Choroid plexus epithelial cell (primary cell): ENCODE measurements around the gene SIGLEC8.
A peak's percentile ranks its signal among the peaks of the same experiment; 100 is the strongest.

Source experiments
- DNase-seq: peaks from one replicate; pipeline ENCODE4 v3.0.0-alpha.2; 2010; ENCODE audit warnings: low read depth
- H3K4me3 ChIP-seq: 2 replicates; pipeline ENCODE4 v1.5.1; 2011; ENCODE audit warnings: low read depth, mild to moderate bottlenecking, control low read depth, low read length, moderate library complexity
- CTCF ChIP-seq: conservative IDR thresholded peaks from 2 replicates; pipeline ENCODE4 v1.5.1; 2011; ENCODE audit warnings: low read depth, mild to moderate bottlenecking, control low read depth, inconsistent platforms, low read length, moderate library complexity

Gene SIGLEC8

GRCh38 chr19:51472607-51473006, 14.4 kb upstream of the SIGLEC8 start:
- TF ChIP-seq CTCF = no peak
- no peak for DNase-seq
- H3K4me3 ChIP-seq = no peak overlapping the region

GRCh38 chr19:51471527-51471926, 13.3 kb upstream of the SIGLEC8 start:
- peak; percentile 2 for DNase-seq
- H3K4me3 ChIP-seq = no peak overlapping the region
- TF ChIP-seq CTCF = no peak

- peak; percentile 17 for DNase-seq
- no peak overlapping the region for H3K4me3 ChIP-seq
- TF ChIP-seq CTCF = no peak
These were observed 12.7 kb upstream of the SIGLEC8 start for GRCh38 chr19:51470966-51471365.

- DNase-seq = no peak
- no peak for TF ChIP-seq CTCF
- H3K4me3 ChIP-seq = no peak overlapping the region
These were observed 11.4 kb upstream of the SIGLEC8 start for GRCh38 chr19:51469629-51470028.

GRCh38 chr19:51469162-51469561, 10.9 kb upstream of the SIGLEC8 start:
- no peak for DNase-seq
- H3K4me3 ChIP-seq = no peak overlapping the region
- TF ChIP-seq CTCF = no peak

- TF ChIP-seq CTCF = no peak
- no peak overlapping the region for H3K4me3 ChIP-seq
- DNase-seq = no peak
These were observed 10.3 kb upstream of the SIGLEC8 start for GRCh38 chr19:51468545-51468920.

- TF ChIP-seq CTCF = no peak
- no peak for DNase-seq
- H3K4me3 ChIP-seq = no peak overlapping the region
These were observed 9.8 kb upstream of the SIGLEC8 start for GRCh38 chr19:51467864-51468544.
